ENCODE data around the gene FMNL3. TPM values are rescaled to one million over a fixed set of nuclear protein-coding genes. Genes with fewer than 3 reads are reported as not detected.

FMNL3 gene
- total and polyA plus RNA-seq, 2 of the 13 experiments (the other 11 are each of a cell fraction or from before 2014, with no cell fraction given) = 0.44 to 1.1 TPM

DNA sequence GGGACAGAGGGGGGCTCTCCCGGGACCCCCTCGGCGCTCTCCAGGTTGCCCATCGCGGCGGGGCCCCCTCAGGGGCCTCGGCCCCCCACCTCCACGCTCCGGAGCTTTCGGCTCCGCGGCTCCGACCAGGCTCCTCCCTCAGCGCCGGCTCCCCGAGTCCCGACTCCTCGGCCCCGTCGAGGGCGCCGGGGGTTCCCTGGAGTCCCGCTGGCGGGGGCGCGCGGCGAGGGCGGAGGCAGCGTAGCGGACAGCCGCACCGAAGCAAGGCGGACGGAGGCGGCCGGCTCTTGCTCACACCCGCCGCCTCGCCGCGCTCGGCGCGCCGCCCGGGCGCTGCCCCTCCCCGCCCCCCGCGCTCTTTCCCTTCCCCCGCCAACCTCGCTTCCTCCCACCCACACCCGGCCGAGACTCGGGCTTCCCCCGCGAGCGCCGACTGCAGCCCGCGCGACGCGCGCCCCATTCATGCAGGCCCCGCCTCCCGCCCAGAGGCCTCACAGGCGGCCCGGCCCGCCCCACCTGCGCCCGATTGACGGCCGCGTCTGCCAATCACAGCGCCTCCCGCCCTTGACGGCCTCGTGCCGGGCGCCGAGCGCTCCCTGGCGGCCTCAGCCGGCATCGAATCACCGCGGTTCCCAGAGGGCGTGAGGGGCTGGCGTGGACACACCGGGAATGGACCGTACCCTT, at the start of gene FMNL3 (continued):
- TF ChIP-seq, protein P1, sequence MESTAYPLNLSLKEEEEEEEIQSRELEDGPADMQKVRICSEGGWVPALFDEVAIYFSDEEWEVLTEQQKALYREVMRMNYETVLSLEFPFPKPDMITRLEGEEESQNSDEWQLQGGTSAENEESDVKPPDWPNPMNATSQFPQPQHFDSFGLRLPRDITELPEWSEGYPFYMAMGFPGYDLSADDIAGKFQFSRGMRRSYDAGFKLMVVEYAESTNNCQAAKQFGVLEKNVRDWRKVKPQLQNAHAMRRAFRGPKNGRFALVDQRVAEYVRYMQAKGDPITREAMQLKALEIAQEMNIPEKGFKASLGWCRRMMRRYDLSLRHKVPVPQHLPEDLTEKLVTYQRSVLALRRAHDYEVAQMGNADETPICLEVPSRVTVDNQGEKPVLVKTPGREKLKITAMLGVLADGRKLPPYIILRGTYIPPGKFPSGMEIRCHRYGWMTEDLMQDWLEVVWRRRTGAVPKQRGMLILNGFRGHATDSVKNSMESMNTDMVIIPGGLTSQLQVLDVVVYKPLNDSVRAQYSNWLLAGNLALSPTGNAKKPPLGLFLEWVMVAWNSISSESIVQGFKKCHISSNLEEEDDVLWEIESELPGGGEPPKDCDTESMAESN (CRISPR knock-in tag; conservative IDR thresholded peaks at IDR 0.05) = peak; percentile 91
- TF ChIP-seq ZNF747 (CRISPR knock-in tag; IDR thresholded peaks at IDR 0.05; ENCODE audit: borderline replicate concordance) (peak; percentile 77; the same call in 1 of the 2 replicates), ISX (CRISPR knock-in tag; conservative IDR thresholded peaks at IDR 0.05) (0 out of 2 replicates have a peak, but pooled peaks have one; percentile 47), NCOA5 (CRISPR knock-in tag; IDR thresholded peaks at IDR 0.05) (no peak), KAT2B (IDR thresholded peaks at IDR 0.05; ENCODE audit: borderline replicate concordance, low read depth, low read length) (no peak), ZMYM3 (CRISPR knock-in tag; IDR thresholded peaks at IDR 0.05) (no peak), ZSCAN21 (CRISPR knock-in tag; IDR thresholded peaks at IDR 0.05; ENCODE audit: borderline replicate concordance) (peak; percentile 83; the same call in 1 of the 2 replicates), ZNF788 (CRISPR knock-in tag; IDR thresholded peaks at IDR 0.05; ENCODE audit: borderline replicate concordance) (peak; percentile 68; the same call in 1 of the 2 replicates), TSC22D2 (CRISPR knock-in tag; IDR thresholded peaks at IDR 0.05; ENCODE audit: borderline replicate concordance) (peak; percentile 96), TMF1 (CRISPR knock-in tag; IDR thresholded peaks at IDR 0.05; ENCODE audit: low read depth) (peak; percentile 79; the same call in 1 of the 2 replicates), THAP11 (CRISPR knock-in tag; IDR thresholded peaks at IDR 0.05) (peak; percentile 66), TEAD2 (CRISPR knock-in tag; IDR thresholded peaks at IDR 0.05) (no peak), KLF11 (CRISPR knock-in tag; IDR thresholded peaks at IDR 0.05) (0 out of 2 replicates have a peak, but pooled peaks have one; percentile 68), HNF1A (IDR thresholded peaks at IDR 0.05; ENCODE audit: low read depth) (no peak), HNF1A (CRISPR knock-in tag; IDR thresholded peaks at IDR 0.05; ENCODE audit: borderline replicate concordance) (peak; percentile 66; the same call in 1 of the 2 replicates), ZSCAN9 (CRISPR knock-in tag; IDR thresholded peaks at IDR 0.05; ENCODE audit: borderline replicate concordance) (peak; percentile 55; the same call in 1 of the 2 replicates), ZNF580 (CRISPR knock-in tag; IDR thresholded peaks at IDR 0.05; ENCODE audit: borderline replicate concordance, low read depth) (peak; percentile 92)
- TF ChIP-seq, protein P2, sequence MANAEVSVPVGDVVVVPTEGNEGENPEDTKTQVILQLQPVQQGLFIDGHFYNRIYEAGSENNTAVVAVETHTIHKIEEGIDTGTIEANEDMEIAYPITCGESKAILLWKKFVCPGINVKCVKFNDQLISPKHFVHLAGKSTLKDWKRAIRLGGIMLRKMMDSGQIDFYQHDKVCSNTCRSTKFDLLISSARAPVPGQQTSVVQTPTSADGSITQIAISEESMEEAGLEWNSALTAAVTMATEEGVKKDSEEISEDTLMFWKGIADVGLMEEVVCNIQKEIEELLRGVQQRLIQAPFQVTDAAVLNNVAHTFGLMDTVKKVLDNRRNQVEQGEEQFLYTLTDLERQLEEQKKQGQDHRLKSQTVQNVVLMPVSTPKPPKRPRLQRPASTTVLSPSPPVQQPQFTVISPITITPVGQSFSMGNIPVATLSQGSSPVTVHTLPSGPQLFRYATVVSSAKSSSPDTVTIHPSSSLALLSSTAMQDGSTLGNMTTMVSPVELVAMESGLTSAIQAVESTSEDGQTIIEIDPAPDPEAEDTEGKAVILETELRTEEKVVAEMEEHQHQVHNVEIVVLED (CRISPR knock-in tag; IDR thresholded peaks at IDR 0.05; ENCODE audit: borderline replicate concordance) = peak; percentile 60; the same call in 1 of the 2 replicates
- TF ChIP-seq, protein P3, sequence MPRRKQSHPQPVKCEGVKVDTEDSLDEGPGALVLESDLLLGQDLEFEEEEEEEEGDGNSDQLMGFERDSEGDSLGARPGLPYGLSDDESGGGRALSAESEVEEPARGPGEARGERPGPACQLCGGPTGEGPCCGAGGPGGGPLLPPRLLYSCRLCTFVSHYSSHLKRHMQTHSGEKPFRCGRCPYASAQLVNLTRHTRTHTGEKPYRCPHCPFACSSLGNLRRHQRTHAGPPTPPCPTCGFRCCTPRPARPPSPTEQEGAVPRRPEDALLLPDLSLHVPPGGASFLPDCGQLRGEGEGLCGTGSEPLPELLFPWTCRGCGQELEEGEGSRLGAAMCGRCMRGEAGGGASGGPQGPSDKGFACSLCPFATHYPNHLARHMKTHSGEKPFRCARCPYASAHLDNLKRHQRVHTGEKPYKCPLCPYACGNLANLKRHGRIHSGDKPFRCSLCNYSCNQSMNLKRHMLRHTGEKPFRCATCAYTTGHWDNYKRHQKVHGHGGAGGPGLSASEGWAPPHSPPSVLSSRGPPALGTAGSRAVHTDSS (CRISPR knock-in tag; conservative IDR thresholded peaks at IDR 0.05) = no peak
